Stimulated activated CD8-positive, alpha-beta memory T cell treated with anti-CD3 and anti-CD28 coated beads, Interleukin-4, amount 100 ng/mL, for 48 hours (primary cell): ENCODE data around the gene MTR.
"Not testable (repeated sequence)": the region's sequence is repeated elsewhere in the genome, so short reads cannot be mapped to it uniquely, and the experiment has no call there.

Source experiments
- DNase-seq: peaks from one replicate; pipeline ENCODE4 v3.0.0-alpha.2; 2020

MTR gene

DNA sequence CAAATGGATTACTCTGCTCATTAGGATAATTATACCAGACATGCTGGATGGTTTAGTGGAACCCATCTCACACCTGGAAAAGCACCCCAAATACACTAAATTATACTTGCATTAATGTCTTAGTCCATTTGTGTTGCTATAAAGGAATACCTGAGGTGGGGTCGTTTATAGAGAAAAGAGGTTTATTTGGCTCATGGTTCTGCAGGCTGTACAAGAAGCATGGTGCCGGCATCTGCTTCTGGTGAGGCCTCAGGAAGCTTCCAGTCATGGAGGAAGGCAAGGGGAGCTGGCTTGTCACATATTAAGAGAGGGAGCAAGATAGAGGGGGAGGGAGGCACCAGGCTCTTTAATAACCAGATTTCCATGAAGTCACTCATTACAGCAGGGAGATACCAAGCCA is 113.6 kb downstream of the MTR start:
- no peak for DNase-seq

DNA sequence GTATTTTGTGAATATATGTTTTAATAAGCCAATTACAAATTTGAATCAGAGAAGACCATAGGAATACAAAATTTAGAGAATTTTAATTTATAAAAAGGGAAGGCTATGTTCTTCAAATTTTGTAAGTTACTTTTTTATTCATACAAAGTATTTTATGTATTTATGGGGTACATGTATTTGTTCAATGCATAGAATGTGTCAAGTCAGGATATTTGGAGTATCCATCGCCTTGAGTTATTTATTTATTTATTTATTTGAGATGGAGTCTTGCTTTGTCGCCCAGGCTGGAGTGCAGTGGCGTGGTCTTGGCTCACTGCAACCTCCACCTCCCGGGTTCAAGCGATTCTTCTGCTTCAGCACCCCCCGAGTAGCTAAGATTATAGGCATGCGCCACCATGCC is 116.0 kb downstream of the MTR start:
- not testable (repeated sequence) for DNase-seq

DNA sequence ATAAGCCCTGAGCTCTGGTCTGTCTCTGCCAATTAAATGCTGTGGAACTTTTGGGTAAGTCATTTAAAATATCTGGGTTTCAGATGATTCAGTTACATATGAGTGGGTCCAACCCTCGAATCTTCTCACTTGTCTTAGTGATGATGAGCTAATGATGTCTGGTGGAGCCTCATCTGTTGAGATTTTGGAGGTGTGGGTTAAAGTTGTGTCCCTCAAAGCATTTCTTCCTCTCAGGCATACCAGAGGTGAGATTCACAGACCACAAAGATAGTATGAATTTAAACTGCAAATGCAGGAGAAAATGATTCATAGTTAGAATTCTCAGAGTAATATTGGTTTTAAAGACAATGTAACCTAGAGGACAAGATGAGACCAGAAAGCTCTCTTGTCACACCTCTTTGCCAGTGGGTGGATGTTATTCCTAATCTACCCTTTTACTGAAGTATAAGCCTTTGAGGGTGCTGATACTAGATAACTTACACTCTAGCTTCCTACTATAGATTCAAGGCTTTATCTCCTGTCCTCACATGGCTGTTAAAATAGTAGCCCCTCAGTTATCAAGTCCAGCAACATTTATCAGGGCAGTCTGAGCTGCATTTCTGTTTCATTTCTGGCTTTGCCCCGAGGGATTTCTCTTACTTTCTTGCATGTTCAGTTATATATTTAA is 118.4 kb downstream of the MTR start:
- no peak for DNase-seq

DNA sequence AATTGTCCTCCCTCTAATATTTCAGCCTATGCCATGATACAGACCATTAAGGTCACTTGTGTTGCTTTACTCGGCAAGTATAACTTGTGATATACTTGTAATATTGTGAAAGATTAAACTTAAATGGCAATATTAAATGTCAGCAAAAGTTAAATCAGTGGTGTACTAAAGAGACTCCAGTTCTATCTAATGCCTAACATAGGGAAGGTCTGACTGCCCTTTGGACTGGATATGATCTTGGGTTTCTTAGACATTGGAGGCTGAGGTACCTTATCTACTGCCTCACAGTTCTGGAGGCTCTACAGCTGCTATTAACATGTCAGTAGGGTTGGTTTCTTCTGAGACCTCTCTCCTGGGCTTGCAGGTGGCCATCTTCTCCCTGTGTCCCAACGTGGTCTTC is 119.3 kb downstream of the MTR start:
- no peak for DNase-seq

- DNase-seq: no peak
These were observed 121.2 kb downstream of the MTR start for GRCh38 chr1:236916131-236916800.

- DNase-seq: no peak
These were observed 122.4 kb downstream of the MTR start for GRCh38 chr1:236917448-236917847.

- no peak for DNase-seq
These were observed 125.3 kb downstream of the MTR start for GRCh38 chr1:236920286-236920894.

- no peak for DNase-seq
These were observed 126.5 kb downstream of the MTR start for GRCh38 chr1:236921610-236922009.

GRCh38 chr1:236922190-236922589 is 127.1 kb downstream of the MTR start:
- DNase-seq: no peak

DNA sequence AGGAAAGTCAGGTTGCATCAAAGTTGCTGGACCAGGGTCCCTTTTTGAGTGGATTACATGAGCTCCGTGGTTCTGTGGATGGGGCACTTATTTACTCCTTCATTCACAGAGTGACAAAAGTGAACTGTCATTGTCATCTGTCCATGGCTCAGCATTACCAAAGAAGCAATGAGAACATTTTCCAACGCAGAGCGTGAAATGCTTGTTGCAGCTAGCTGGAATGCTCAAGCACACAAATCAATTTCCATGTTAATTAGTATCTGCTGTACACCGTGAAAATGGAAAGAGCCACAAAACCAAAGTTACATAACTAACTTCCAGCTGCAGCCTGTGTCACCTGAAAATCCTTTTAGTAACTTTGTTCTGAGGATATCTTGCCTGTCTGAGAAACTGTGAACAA is 130.3 kb downstream of the MTR start:
- DNase-seq: no peak

DNA sequence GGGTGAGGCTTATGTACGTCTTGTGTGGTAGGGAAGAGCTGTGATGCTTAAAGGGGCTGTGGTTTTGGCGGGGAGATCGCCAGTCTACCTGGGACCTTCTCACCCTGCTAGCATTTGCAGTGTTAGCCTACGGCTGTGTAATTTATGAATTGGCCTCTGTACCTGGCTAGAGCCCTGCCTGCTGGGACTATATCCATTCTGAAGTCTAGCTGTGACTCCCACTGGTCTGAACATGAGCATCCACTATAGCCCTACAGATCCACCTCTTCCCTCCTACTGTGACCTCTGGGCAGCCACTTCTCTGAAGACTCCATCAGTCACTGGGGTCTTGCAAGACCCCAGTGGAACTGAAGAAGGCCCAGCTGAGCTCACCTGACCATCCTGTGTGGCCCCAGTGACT is 135.4 kb downstream of the MTR start:
- DNase-seq: no peak

DNA sequence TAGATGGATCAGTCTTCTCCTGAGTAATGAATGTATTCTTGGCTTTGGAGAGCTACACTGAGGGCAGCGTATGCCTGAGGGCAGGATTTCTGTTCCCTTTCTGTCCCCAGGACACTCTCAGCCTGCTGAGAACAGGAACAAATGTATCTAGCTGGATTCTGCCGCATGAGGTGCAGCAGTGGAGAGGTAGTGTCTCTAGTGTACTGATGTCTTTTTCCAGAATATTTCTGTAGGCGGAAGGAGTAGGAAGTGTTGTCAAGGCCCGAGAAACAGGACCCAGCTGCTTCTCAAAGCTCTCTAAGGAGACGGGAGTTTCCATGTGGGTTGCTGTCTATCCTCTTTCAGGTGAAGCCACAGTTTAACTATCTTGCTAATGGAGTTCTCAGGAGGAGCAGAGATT is 143.7 kb downstream of the MTR start:
- no peak for DNase-seq

DNA sequence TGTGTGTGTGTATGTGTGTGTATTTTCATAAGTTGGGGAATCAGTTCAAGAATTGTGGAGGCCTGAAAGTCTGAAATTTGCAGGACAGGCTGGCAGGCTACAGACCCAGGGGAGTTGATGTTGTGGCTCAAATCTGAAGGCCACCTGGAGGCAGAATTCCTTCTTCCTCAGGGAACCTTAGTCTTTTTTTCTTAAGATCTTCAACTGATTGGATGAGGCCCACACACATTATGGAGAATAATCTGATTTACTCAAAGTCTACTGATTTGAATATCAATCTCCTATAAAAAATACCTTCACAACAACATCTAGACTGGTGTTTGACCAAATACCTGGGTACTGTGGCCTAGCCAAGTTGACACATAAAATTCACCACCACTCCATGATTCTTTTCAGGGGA is 147.3 kb downstream of the MTR start:
- DNase-seq: no peak

- no peak for DNase-seq
These were observed 149.5 kb downstream of the MTR start for GRCh38 chr1:236944556-236944955.

- DNase-seq: no peak
These were observed 149.9 kb downstream of the MTR start for GRCh38 chr1:236945002-236945401.

DNA sequence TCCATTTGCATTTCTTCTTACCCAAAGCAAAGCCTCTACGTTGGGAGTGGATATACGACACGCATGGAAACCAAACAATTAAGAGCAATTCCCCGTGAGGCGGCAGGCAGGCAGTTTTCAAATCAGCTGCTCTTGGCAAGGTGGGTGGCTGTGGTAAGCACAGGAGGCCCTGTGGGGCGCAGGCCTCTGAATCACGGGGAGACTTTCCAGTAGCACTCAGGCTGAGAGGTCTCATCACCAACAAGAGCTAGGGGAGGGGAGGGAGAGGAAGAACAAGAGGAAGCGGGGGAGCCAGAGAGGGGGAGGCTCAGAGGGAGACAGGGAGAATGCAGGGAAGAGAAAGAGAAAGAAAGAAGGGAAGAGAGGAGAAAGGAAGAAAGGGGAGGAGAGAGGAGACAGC is 152.7 kb downstream of the MTR start:
- DNase-seq: peak; percentile 33

GRCh38 chr1:236948381-236948780 is 153.3 kb downstream of the MTR start:
- DNase-seq: no peak

DNA sequence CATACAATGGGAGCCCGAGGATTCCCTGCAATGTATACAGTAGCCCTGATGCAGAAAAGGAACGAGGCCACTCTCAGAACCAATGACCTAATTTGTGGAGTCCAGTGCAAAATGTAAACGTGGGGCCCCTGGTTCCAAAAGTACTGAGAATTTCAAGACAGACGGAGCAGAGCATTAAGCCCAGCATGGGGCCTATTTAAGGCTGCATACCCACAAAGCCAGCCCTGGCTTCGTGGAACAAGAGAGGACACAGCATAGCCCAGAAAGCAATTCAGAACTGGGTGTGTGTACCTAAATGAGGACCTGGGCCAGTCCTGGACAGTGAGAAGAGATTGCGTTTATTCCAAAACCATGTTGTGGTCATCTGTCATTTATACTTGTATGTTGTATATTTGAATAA is 153.9 kb downstream of the MTR start:
- DNase-seq: no peak

- no peak for DNase-seq
These were observed 155.3 kb downstream of the MTR start for GRCh38 chr1:236950365-236950764.

DNA sequence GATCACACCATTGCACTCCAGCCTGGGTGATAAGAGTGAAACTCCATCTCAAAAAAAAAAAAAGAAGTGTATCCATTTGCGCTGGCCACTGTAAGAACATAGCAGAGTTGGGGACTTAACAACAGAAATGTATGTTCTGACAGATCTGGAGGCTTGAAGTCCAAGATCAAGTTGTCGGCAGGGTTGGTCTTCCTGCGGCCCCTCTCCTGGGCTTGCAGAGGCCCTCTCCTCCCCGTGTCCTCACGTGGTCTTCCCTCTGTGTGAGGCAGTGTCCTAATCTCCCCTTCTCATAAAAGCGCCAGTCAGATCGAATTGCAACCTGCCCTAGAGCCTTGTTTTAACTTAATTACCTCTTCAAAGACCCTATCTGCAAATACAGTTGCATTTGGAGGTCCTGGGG is 156.6 kb downstream of the MTR start:
- no peak for DNase-seq

GRCh38 chr1:236952246-236953003 is 157.3 kb downstream of the MTR start:
- DNase-seq: no peak

GRCh38 chr1:236953151-236953700 is 158.1 kb downstream of the MTR start:
- no peak for DNase-seq
